Keratinocyte (primary cell): ENCODE results near the gene GARNL3. TPM values are rescaled to one million over a fixed set of nuclear protein-coding genes. Genes with fewer than 3 reads are reported as not detected.

Experiments
- DNase-seq: peaks from one replicate; pipeline ENCODE4 v3.0.0-alpha.2; 2011; ENCODE audit warnings: low read depth, missing footprints, low spot score
- FAIRE-seq: peaks from 2 replicates; lab custom pipeline; 2011; peaks lifted over from hg19 to GRCh38; lab: Jason Lieb, UNC
- H2AFZ ChIP-seq: 2 replicates; pipeline ENCODE4 v1.6.0; 2012; ENCODE audit warnings: low read length, control low read depth, inconsistent platforms; ENCODE audit not compliant: control insufficient read depth
- H3K27ac ChIP-seq: 2 replicates; pipeline ENCODE4 v1.5.1; 2011; ENCODE audit warnings: low read length; ENCODE audit not compliant: control insufficient read depth, insufficient read depth
- H3K27me3 ChIP-seq: 3 replicates; pipeline ENCODE4 v1.6.0; 2011; ENCODE audit warnings: low read length; ENCODE audit not compliant: control insufficient read depth, insufficient read depth; ENCODE audit errors: extremely low read depth
- H3K36me3 ChIP-seq, 2 experiments: 2 replicates in 1 of 2; 3 replicates in 1 of 2; pipeline ENCODE4 v1.5.1; 2011; ENCODE audit warnings: low read length in 2 of 2, mild to moderate bottlenecking in 1 of 2; ENCODE audit not compliant: control insufficient read depth in 2 of 2, insufficient read depth in 2 of 2; ENCODE audit errors: extremely low read depth in 1 of 2
- H3K4me1 ChIP-seq: 3 replicates; pipeline ENCODE4 v1.5.1; 2011; ENCODE audit warnings: low read length; ENCODE audit not compliant: control insufficient read depth, insufficient read depth; ENCODE audit errors: extremely low read depth
- H3K4me2 ChIP-seq: 3 replicates; pipeline ENCODE4 v1.6.0; 2011; ENCODE audit warnings: low read depth, low read length; ENCODE audit not compliant: control insufficient read depth, insufficient read depth; ENCODE audit errors: extremely low read depth
- H3K4me3 ChIP-seq, 3 experiments: fragments of 200-600 bp in 1 of 3; sonication (generic) in 1 of 3; 2 replicates in 2 of 3; 3 replicates in 1 of 3; pipeline ENCODE4 v1.5.1; 2011 to 2016; ENCODE audit warnings: low read length in 3 of 3, mild to moderate bottlenecking in 3 of 3, control low read depth in 2 of 3, inconsistent platforms in 1 of 3, low read depth in 1 of 3, mixed read lengths in 1 of 3, mixed run types in 1 of 3, moderate library complexity in 1 of 3; ENCODE audit not compliant: control insufficient read depth in 2 of 3, insufficient read depth in 2 of 3; ENCODE audit errors: extremely low read depth in 1 of 3
- H3K79me2 ChIP-seq: 2 replicates; pipeline ENCODE4 v1.6.0; 2012; ENCODE audit warnings: low read length; ENCODE audit not compliant: control insufficient read depth, insufficient read depth
- H3K9ac ChIP-seq: 3 replicates; pipeline ENCODE4 v1.6.0; 2011; ENCODE audit warnings: low read length; ENCODE audit not compliant: control insufficient read depth, insufficient read depth; ENCODE audit errors: extremely low read depth
- H3K9me1 ChIP-seq: 3 replicates; pipeline ENCODE4 v1.6.0; 2011; ENCODE audit warnings: low read length; ENCODE audit not compliant: control insufficient read depth, insufficient read depth; ENCODE audit errors: extremely low read depth
- H3K9me3 ChIP-seq: 2 replicates; pipeline ENCODE4 v1.5.1; 2012; ENCODE audit warnings: low read depth, low read length; ENCODE audit not compliant: control insufficient read depth
- H4K20me1 ChIP-seq: 3 replicates; pipeline ENCODE4 v1.6.0; 2011; ENCODE audit warnings: low read length; ENCODE audit not compliant: control insufficient read depth, insufficient read depth; ENCODE audit errors: extremely low read depth
- EZH2 ChIP-seq: IDR thresholded peaks from one replicate; pipeline ENCODE4 v1.6.1; 2012; ENCODE audit warnings: inconsistent platforms, mild to moderate bottlenecking, low read length, moderate library complexity
- dilution Hi-C: fragments of 300-500 bp; cut with MboI; formaldehyde crosslinking; loops from one replicate; pipeline ENCODE4 v1.7.0; 2020; ENCODE audit warnings: low sequenced_read_pairs; ENCODE audit not compliant: extremely low pct_ligation_motif_present
- polyA plus RNA-seq, 5 experiments: library from polyadenylated mRNA; depleted of rRNA in 3 of 5; stranded (reverse) in 3 of 5; stranded (forward) in 1 of 5; unstranded in 1 of 5; fragments of >200 nt; gene quantifications; 1 replicate in 1 of 5; 2 replicates in 3 of 5; 3 replicates in 1 of 5; pipeline versions ENCODE4 v1.2.1 to v1.2.3, GENCODE V29; 2011 to 2012; ENCODE audit warnings: missing spikeins in 2 of 5, low read depth in 1 of 5, low replicate concordance in 1 of 5
- TF ChIP-seq, protein P1 (sequence below), 3 experiments: IDR thresholded peaks in 1 of 3; conservative IDR thresholded peaks in 1 of 3; optimal IDR thresholded peaks in 1 of 3; 2 replicates in 2 of 3; 3 replicates in 1 of 3; pipeline versions ENCODE3 to v1.5.1; 2011; ENCODE audit warnings: low read length in 3 of 3, mild to moderate bottlenecking in 3 of 3, moderate library complexity in 2 of 3, control low read depth in 1 of 3, inconsistent platforms in 1 of 3; ENCODE audit not compliant: insufficient read depth in 2 of 3; ENCODE audit errors: extremely low read depth in 1 of 3

Gene GARNL3
- polyA plus RNA-seq, 1 donor (not counting 4 experiments of a cell fraction or from before 2014, with no cell fraction given): 2.4 TPM

DNA sequence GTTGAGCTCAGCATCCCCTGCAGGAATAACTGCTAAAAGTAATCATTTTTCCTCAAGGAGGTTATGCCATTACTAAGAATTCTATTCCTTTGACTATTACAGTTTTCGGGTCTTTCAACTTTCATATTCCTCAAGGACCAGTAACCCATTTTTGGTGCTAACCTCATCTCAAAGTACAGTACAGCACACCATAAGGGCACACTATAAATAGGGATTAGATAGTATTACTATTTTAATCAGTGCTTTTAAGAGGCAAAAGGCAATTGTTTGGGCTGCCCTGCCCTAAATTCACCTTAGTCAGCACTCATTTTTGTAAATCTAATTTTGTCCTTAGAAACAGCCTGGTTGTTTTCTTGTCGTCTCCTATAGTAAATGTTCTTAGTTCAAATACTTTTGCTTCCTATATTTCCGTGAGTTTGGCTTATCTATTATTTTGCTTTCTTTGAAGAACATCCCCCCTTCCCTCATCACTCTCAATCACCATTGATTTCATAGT is 13.6 kb upstream of the GARNL3 start:
- TF ChIP-seq, protein P1, sequence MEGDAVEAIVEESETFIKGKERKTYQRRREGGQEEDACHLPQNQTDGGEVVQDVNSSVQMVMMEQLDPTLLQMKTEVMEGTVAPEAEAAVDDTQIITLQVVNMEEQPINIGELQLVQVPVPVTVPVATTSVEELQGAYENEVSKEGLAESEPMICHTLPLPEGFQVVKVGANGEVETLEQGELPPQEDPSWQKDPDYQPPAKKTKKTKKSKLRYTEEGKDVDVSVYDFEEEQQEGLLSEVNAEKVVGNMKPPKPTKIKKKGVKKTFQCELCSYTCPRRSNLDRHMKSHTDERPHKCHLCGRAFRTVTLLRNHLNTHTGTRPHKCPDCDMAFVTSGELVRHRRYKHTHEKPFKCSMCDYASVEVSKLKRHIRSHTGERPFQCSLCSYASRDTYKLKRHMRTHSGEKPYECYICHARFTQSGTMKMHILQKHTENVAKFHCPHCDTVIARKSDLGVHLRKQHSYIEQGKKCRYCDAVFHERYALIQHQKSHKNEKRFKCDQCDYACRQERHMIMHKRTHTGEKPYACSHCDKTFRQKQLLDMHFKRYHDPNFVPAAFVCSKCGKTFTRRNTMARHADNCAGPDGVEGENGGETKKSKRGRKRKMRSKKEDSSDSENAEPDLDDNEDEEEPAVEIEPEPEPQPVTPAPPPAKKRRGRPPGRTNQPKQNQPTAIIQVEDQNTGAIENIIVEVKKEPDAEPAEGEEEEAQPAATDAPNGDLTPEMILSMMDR (optimal IDR thresholded peaks at IDR 0.05 in 1 of 3, IDR thresholded peaks at IDR 0.05 in 1 of 3, conservative IDR thresholded peaks at IDR 0.05 in 1 of 3; ENCODE audit: extremely low read depth in 1 of 3, insufficient read depth in 2 of 3, low read length in 3 of 3): no peak
- no peak for TF ChIP-seq EZH2
- Histone ChIP-seq H3K27me3 (no peaks in the 10 kb centered on the region), H3K9me3 (no peaks in the 10 kb centered on the region), H3K4me2 (no peak overlapping the region), H3K4me1 (no peaks in the 10 kb centered on the region), H3K27ac (no peak overlapping the region), H3K79me2 (no peaks in the 10 kb centered on the region), H4K20me1 (no peaks in the 10 kb centered on the region), H3K36me3 (no peaks in the 10 kb centered on the region), H3K4me3 (no peak overlapping the region), H2AFZ (no peak overlapping the region), H3K9me1 (no peaks in the 10 kb centered on the region), H3K9ac (no peak overlapping the region)
- DNase-seq (no peak), FAIRE-seq (no peak)
- dilution Hi-C loops: no loop called here

DNA sequence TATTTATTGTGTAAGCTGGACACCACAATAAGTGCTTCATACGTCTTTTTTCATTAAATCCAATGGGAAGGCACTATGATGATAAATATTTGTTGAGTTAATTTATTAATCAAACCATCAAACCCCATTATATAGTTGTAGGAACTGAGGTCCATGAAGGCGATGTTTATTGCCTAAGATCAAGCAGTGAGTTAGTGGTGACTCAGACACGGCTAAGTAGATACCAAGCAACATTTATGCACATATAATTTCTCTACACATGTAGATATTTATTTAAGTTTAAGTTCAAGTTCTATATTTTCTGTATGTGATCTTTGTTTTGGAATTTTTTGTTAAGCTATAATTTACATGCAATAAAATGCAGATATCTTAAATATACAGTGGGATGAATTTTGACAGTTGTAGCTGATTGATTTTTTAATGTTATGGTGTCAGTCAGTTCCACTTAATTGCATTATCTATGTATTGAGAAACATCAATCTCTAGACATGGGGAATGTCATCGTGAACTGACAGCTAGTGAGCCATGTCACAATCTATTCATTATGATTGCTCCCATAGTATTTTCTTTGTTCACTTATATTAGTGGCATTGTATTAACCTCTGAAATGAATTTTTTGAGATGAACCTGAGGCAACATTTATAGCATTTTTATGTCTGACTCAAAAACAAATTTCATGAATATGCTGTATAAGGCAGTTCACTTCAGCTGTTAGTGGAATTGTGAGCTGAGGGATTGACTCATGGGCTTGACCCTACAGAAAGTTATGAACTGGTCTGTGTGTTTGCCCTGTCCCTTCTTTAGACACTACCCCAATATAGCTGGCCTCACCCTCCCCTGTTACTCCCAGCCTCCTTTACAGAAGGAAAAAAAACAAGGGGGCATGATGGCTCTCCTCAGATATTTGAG is 11.9 kb upstream of the GARNL3 start:
- Histone ChIP-seq H3K4me3 (no peak overlapping the region), H3K27me3 (no peaks in the 10 kb centered on the region), H3K9me3 (no peaks in the 10 kb centered on the region), H2AFZ (no peak overlapping the region), H3K79me2 (no peaks in the 10 kb centered on the region), H3K36me3 (no peaks in the 10 kb centered on the region), H3K4me2 (no peak overlapping the region), H3K27ac (no peak overlapping the region), H3K9me1 (no peaks in the 10 kb centered on the region), H3K4me1 (no peaks in the 10 kb centered on the region), H3K9ac (no peak overlapping the region), H4K20me1 (no peaks in the 10 kb centered on the region)
- DNase-seq (no peak), FAIRE-seq (peak; percentile 32)
- TF ChIP-seq, protein P1 (optimal IDR thresholded peaks at IDR 0.05 in 1 of 3, IDR thresholded peaks at IDR 0.05 in 1 of 3, conservative IDR thresholded peaks at IDR 0.05 in 1 of 3; ENCODE audit: extremely low read depth in 1 of 3, insufficient read depth in 2 of 3, low read length in 3 of 3): no peak
- TF ChIP-seq EZH2: no peak
- dilution Hi-C loops: no loop called here
